Colonic mucosa (tissue), 4 donors: ENCODE measurements around the gene DOCK10. TPM values are rescaled to one million over a fixed set of nuclear protein-coding genes. Genes with fewer than 3 reads are reported as not detected.

Experiments
- DNase-seq: peaks from one replicate; pipeline ENCODE4 v3.0.0-alpha.2; 2020
- H3K27ac ChIP-seq: fragments of 200-600 bp; one replicate; pipeline ENCODE4 v1.8.0; 2021
- H3K27me3 ChIP-seq: fragments of 200-600 bp; one replicate; pipeline ENCODE4 v1.8.0; 2021
- H3K36me3 ChIP-seq: fragments of 200-600 bp; one replicate; pipeline ENCODE4 v1.8.0; 2021
- H3K4me1 ChIP-seq: fragments of 200-600 bp; one replicate; pipeline ENCODE4 v1.8.0; 2021; ENCODE audit warnings: mild to moderate bottlenecking
- H3K4me3 ChIP-seq: fragments of 200-600 bp; one replicate; pipeline ENCODE4 v1.8.0; 2021
- H3K9ac ChIP-seq, 2 donors: one replicate each; pipeline ENCODE4 v1.7.0; 2013; ENCODE audit warnings: control low read depth in 2 of 2, low read depth in 2 of 2, low read length in 2 of 2
- H3K9me3 ChIP-seq: fragments of 200-600 bp; one replicate; pipeline ENCODE4 v1.8.0; 2021
- CTCF ChIP-seq: fragments of 200-600 bp; IDR thresholded peaks from one replicate; pipeline ENCODE4 v1.8.0; 2022; ENCODE audit warnings: antibody characterized with exemption, mild to moderate bottlenecking
- intact Hi-C: fragments of 100-400 bp; cut with DNase I; formaldehyde crosslinking; loops from one replicate; pipeline ENCODE4 v1.14.1; 2022
- total RNA-seq, 2 donors: library from RNA; stranded (reverse); fragmentation: NEBNext Ultra II Directional in 1 of 2; extraction: Animal tissue kit (Norgen Biotek cat#: 25700) in 1 of 2; gene quantifications; one replicate each; pipeline ENCODE4 v1.2.1, GENCODE V29; 2021
- donor health status: healthy.
- donor health status: DM: no; HTN: no; CAD: no.
- donor health status: DM: no; HTN: no; CAD: no.

DOCK10 gene
- total RNA-seq, 2 donors from 2014 or later: 13.5 to 17.4 TPM

DNA sequence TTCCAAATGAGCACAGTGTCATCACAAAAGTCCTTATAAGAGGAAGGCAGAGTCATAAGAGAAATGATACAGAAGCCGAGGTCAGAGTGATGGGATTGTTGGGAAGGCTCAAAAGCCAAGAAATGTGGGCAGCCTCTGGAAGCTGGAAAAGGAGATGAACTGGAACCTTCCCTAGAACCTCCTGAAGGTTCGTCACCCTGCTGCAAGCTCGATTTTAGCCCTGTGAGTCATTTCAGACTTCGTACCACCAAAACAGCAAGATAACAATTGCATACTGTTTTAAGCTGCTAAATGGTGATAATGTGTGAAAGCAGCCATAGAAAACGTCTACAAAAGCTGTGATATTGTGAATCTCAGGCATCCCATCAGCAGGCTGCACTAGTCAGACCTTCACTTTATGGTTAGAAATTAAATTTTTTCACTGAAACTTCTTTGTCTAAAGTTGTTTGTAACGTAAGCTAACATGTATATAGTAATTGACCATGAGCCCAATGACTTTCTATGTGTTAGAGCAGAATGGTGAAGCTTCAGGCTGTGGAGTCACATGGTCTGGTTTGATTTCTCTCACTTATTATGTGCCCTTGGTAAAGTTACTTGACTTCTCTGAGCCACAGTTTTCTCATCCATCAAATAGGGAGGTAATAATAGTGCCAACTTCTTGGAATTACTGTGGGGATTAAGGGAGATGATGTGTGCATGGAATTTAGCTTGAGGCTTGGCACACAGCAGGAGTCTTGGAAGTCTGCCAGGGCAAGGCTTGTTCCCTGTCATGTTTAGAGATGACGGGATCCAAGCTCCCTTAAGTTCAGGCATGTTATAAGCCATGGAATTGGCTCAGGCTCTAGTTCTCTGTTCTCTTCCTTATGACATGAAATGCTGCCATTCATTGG lies 194.1 kb downstream of the DOCK10 start:
- Histone ChIP-seq H3K4me3 (no peak overlapping the region), H3K27me3 (no peaks in the 10 kb centered on the region), H3K4me1 (no peaks in the 10 kb centered on the region), H3K9ac (no peak overlapping the region), H3K9me3 (no peaks in the 10 kb centered on the region), H3K27ac (no peak overlapping the region), H3K36me3 (no peaks in the 10 kb centered on the region)
- TF ChIP-seq CTCF: no peak
- intact Hi-C loops: no loop called here
- no peak for DNase-seq

- DNase-seq: no peak
- H3K27me3 ChIP-seq: no peaks in the 10 kb centered on the region
- H3K4me1 ChIP-seq: no peaks in the 10 kb centered on the region
- no peak for TF ChIP-seq CTCF
- intact Hi-C loops: no loop called here
- no peaks in the 10 kb centered on the region for H3K9me3 ChIP-seq
- H3K9ac ChIP-seq: no peak overlapping the region
- H3K27ac ChIP-seq: no peak overlapping the region
- H3K4me3 ChIP-seq: no peak overlapping the region
- no peaks in the 10 kb centered on the region for H3K36me3 ChIP-seq
Observed at GRCh38 chr2:224847381-224847780, 194.9 kb downstream of the DOCK10 start.

DNA sequence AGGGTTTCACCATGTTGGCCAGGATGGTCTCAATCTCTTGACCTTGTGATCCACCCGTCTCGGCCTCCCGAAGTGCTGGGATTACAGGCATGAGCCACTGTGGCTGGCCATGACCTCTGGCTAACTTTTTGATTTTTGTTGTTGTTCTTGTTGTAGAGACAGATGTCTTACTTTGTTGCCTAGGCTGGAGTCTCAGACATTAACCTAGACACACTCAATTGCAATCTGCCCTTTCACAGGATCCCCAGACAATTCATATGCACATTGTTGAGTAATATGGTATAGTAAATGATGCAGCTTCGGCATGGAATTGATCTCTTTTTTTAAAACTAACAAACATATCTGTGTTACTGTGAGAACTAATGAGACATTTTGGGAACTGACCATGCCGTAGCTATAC lies 195.6 kb downstream of the DOCK10 start:
- Histone ChIP-seq H3K9ac (no peak overlapping the region), H3K27me3 (no peaks in the 10 kb centered on the region), H3K36me3 (no peaks in the 10 kb centered on the region), H3K27ac (no peak overlapping the region), H3K4me3 (no peak overlapping the region), H3K9me3 (no peaks in the 10 kb centered on the region), H3K4me1 (no peaks in the 10 kb centered on the region)
- intact Hi-C loops: no loop called here
- no peak for TF ChIP-seq CTCF
- DNase-seq: no peak

GRCh38 chr2:224846161-224846560 lies 196.1 kb downstream of the DOCK10 start:
- Histone ChIP-seq H3K36me3 (no peaks in the 10 kb centered on the region), H3K9ac (no peak overlapping the region), H3K9me3 (no peaks in the 10 kb centered on the region), H3K4me3 (no peak overlapping the region), H3K27ac (no peak overlapping the region), H3K4me1 (no peaks in the 10 kb centered on the region), H3K27me3 (no peaks in the 10 kb centered on the region)
- DNase-seq: no peak
- TF ChIP-seq CTCF: no peak
- intact Hi-C loops: no loop called here

GRCh38 chr2:224843141-224843540 lies 199.1 kb downstream of the DOCK10 start:
- Histone ChIP-seq H3K9me3 (no peaks in the 10 kb centered on the region), H3K9ac (no peak overlapping the region), H3K36me3 (no peaks in the 10 kb centered on the region), H3K4me1 (no peaks in the 10 kb centered on the region), H3K27me3 (no peaks in the 10 kb centered on the region), H3K4me3 (no peak overlapping the region), H3K27ac (no peak overlapping the region)
- no peak for TF ChIP-seq CTCF
- no peak for DNase-seq
- intact Hi-C loops: no loop called here
